SH-SY5Y (cell line): ENCODE data around the gene TOMM6.

Source experiments
- GATA2 ChIP-seq: IDR thresholded peaks from 2 replicates; pipeline ENCODE4 v1.6.1; 2011; ENCODE audit warnings: mild to moderate bottlenecking, low read depth, low read length
- GATA3 ChIP-seq: IDR thresholded peaks from 2 replicates; pipeline ENCODE4 v1.6.1; 2011; ENCODE audit warnings: low read depth, mild to moderate bottlenecking, low read length, moderate library complexity

GRCh38 chr6:41787219-41787917 lies at the start of gene TOMM6:
- TF ChIP-seq GATA2, result no peak
- TF ChIP-seq GATA3, result no peak
